SK-N-MC (cell line): ENCODE data around the gene CELF2.

Source experiments
- DNase-seq: peaks from one replicate; pipeline ENCODE4 v3.0.0-alpha.2; 2011; ENCODE audit warnings: low read depth, low spot score
- H3K27ac ChIP-seq: fragments of 200-600 bp; sonication (generic); 2 replicates; pipeline ENCODE4 v1.5.1; 2016; ENCODE audit warnings: mixed run types
- H3K36me3 ChIP-seq: fragments of 200-600 bp; sonication (generic); 2 replicates; pipeline ENCODE4 v1.6.1; 2017; ENCODE audit warnings: antibody characterized with exemption, low read length, mixed read lengths; ENCODE audit not compliant: insufficient read depth
- H3K4me3 ChIP-seq: fragments of 200-600 bp; sonication (generic); 2 replicates; pipeline ENCODE4 v1.5.1; 2016
- H3K9ac ChIP-seq: fragments of 200-600 bp; sonication (generic); 2 replicates; pipeline ENCODE4 v1.8.0; 2017; ENCODE audit warnings: mixed run types, mixed read lengths; ENCODE audit not compliant: insufficient read length
- H3K9me3 ChIP-seq: fragments of 200-600 bp; sonication (generic); 2 replicates; pipeline ENCODE4 v1.6.1; 2017; ENCODE audit warnings: low read depth, mild to moderate bottlenecking, antibody characterized with exemption, low read length, moderate library complexity, mixed read lengths
- EZH2 ChIP-seq: fragments of 200-600 bp; sonication (generic); IDR thresholded peaks from one replicate; pipeline ENCODE4 v1.6.1; 2017; ENCODE audit warnings: antibody characterized with exemption
- FOXP2 ChIP-seq: optimal IDR thresholded peaks from 2 replicates; pipeline ENCODE3; 2011; ENCODE audit warnings: mild to moderate bottlenecking, moderate library complexity; ENCODE audit not compliant: insufficient read depth; ENCODE audit errors: extremely low read length, control extremely low read depth
- POLR2AphosphoS5 ChIP-seq: IDR thresholded peaks from 2 replicates; pipeline ENCODE4 v1.6.1; 2012; ENCODE audit warnings: mild to moderate bottlenecking, low read depth, low read length, borderline replicate concordance

Gene CELF2

DNA sequence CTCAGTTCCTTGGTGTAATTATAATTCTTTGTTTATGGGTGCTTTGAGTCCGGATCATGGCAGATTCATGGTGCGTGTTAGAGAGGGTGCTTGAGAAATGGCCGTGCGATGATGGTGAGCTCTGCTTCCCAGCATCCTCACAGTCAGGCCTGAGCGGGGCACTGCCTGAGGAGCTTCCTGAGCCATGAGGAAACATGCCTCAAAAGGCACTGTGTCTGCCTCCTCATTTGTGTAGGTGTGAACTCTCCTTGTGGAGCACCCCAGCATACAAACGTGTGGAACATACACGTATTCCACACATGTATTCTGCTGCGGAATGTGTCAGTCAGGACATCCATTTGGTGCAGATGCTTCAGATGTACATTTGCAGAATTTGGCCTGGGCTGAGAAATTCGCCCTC is 205.4 kb downstream of the CELF2 start:
- no peaks in the 10 kb centered on the region for H3K9me3 ChIP-seq
- H3K9ac ChIP-seq = no peak overlapping the region
- H3K27ac ChIP-seq = no peak overlapping the region
- H3K36me3 ChIP-seq = no peaks in the 10 kb centered on the region
- no peak overlapping the region for H3K4me3 ChIP-seq
- no peak for DNase-seq
- TF ChIP-seq POLR2AphosphoS5 = no peak

DNA sequence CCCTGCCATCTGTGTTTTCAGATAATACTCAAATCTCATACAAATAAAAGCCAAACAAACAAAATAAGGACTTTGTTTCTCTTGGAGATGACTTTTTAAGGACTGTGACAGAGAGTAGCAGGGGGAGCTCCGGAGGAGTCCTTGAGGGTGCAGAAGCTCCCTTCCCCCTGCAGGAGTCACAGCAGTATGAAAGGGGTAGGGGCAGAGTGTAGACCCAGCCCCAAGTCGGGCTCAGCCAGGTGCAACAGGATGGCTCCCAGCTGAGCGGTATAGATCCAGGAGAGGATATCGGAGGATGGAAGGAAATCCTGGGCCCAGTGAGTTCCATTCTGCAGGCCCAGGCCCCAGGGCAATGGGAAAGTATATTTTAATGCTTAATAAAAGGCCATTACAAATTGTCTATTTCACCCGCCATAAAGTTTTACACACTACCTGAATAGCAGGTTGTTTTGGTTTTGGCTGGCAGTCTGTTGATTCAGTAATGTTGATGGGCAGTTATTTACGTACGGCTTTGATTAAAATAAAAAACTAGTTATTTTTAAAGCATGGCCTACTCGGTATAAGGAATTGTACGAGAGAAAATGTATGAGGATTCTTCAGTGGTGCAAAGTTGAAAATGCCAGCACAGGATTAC is 206.0 kb downstream of the CELF2 start:
- no peak for TF ChIP-seq EZH2
- TF ChIP-seq FOXP2 = no peak
- no peak for TF ChIP-seq POLR2AphosphoS5
- no peaks in the 10 kb centered on the region for H3K9me3 ChIP-seq
- H3K27ac ChIP-seq = no peak overlapping the region
- H3K9ac ChIP-seq = no peak overlapping the region
- H3K36me3 ChIP-seq = no peaks in the 10 kb centered on the region
- no peak for DNase-seq
- no peak overlapping the region for H3K4me3 ChIP-seq

DNA sequence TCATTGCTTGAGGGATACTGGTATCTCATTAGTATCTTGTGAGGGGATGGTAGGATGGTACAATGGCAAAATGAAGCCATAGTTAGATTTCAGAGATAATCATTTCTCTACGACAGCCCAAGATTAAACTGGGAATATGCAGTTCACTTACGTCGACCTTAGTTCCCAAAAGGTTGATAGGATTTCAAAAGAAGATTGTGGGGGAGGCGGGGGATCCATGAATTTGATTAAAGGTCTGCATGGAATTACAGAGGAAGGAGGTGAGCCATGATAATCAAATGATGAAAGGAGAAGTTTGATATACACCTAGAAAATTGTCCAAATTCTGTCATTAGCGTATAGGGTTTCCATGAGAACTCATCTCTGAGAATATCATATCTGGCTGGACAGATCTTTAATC is 206.6 kb downstream of the CELF2 start:
- H3K9me3 ChIP-seq = no peaks in the 10 kb centered on the region

DNA sequence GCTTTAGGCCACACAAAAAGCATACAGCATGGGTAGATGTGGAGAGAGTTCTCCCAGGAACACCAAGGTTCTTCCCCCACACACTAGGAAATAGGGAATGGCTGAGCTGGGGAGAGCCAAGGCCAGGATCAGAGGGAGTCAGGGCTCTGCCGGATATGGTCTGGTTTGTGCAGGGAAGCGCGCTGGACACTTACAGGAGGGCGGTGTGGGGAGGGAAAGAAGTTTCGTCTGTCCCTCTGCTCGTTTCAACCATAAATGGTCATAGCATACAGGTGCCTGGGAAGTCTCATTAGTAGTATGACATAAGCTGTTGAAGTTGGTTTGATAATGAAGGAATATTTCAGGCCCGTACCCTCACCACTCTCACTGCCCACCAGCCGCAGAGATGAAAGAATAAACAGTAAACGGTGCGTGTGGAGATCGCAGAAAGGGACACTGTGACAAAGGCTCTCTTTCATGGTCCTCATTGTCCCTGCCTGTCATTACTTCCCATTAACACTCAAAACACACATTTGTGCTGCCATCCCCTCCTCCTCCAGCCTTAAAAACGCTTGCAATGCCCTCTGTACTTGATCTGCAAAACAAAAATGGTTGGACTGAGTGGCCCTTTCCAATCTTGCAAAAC is 207.2 kb downstream of the CELF2 start:
- DNase-seq = no peak
- H3K4me3 ChIP-seq = no peak overlapping the region
- H3K36me3 ChIP-seq = no peaks in the 10 kb centered on the region
- H3K9ac ChIP-seq = no peak overlapping the region
- no peak overlapping the region for H3K27ac ChIP-seq
- TF ChIP-seq EZH2 (no peak), FOXP2 (no peak), POLR2AphosphoS5 (no peak)
- H3K9me3 ChIP-seq = no peaks in the 10 kb centered on the region

More for the DNA sequence above, 206.6 kb downstream of the CELF2 start:
- Histone ChIP-seq H3K9ac (no peak overlapping the region), H3K27ac (no peak overlapping the region), H3K4me3 (no peak overlapping the region), H3K36me3 (no peaks in the 10 kb centered on the region)
- TF ChIP-seq FOXP2 (no peak), POLR2AphosphoS5 (no peak), EZH2 (no peak)
- no peak for DNase-seq

DNA sequence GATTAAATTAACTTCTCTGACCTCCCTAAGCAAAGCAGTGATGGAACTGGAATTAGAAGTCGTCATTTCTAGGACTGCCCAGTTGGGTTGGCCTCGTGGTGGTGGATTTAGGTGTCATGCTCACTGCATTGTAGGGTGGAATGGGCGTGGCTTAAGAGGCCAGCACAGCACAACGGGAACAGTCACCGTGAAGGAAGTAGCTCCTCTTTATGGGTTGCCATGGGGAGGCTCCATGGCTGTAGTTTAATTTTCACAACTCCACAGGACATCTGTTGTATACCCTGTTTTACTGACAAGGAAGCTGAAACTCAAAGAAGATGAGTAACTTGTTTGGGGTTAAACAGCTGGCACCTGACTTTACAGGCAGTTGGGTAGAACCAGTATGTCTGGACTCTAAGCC is 208.3 kb downstream of the CELF2 start:
- H3K9ac ChIP-seq = no peak overlapping the region
- H3K4me3 ChIP-seq = no peak overlapping the region
- no peak for DNase-seq

DNA sequence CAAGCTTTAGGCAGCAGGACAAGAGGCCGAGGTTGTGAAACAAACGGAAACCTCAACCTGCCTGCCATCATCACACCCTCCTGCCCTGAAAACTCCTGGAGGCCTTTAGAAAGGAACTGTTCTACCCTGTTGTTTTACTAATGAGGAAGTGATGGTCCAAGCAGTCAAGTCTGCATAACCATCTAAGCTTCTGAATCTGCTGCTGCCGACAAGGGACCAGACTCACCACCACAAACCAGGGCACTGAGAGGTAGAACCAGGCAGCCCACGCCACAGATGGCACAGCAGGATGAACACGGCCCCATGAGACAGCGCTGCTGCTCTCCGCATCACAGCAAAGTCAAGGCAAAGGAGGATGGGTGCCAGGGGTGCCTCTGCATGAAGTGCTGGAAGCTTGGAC is 209.4 kb downstream of the CELF2 start:
- Histone ChIP-seq H3K4me3 (no peak overlapping the region), H3K9me3 (no peaks in the 10 kb centered on the region), H3K27ac (no peak overlapping the region), H3K36me3 (no peaks in the 10 kb centered on the region), H3K9ac (no peak overlapping the region)
- TF ChIP-seq POLR2AphosphoS5 (no peak), FOXP2 (no peak), EZH2 (no peak)
- DNase-seq = no peak

More for the DNA sequence above, 208.3 kb downstream of the CELF2 start:
- no peaks in the 10 kb centered on the region for H3K36me3 ChIP-seq
- H3K27ac ChIP-seq = no peak overlapping the region
- no peaks in the 10 kb centered on the region for H3K9me3 ChIP-seq
- TF ChIP-seq EZH2 (no peak), FOXP2 (no peak), POLR2AphosphoS5 (no peak)

DNA sequence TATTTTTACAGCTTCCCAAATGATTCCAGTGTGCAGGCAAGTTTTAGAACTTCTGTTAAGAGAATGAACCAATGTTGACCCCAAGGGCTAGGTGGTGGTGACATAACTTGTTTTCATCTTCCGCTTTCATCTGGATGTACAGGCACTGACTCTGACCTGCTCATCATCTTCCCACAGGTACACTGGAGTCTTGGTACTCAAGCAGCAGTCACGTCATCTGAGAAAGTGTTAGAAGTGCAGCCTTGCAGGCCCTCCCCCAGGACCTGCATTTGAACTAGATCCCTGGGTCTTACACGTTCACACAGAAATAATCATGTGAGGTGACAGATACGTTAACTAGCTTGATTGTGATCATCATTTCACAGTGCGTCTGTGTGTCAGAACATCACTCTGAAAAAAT is 212.2 kb downstream of the CELF2 start:
- H3K9me3 ChIP-seq = no peaks in the 10 kb centered on the region
- no peak for DNase-seq
- no peaks in the 10 kb centered on the region for H3K36me3 ChIP-seq
- no peak overlapping the region for H3K9ac ChIP-seq
- no peak overlapping the region for H3K4me3 ChIP-seq
- no peak for TF ChIP-seq POLR2AphosphoS5
- no peak for TF ChIP-seq FOXP2
- no peak for TF ChIP-seq EZH2
- no peak overlapping the region for H3K27ac ChIP-seq

DNA sequence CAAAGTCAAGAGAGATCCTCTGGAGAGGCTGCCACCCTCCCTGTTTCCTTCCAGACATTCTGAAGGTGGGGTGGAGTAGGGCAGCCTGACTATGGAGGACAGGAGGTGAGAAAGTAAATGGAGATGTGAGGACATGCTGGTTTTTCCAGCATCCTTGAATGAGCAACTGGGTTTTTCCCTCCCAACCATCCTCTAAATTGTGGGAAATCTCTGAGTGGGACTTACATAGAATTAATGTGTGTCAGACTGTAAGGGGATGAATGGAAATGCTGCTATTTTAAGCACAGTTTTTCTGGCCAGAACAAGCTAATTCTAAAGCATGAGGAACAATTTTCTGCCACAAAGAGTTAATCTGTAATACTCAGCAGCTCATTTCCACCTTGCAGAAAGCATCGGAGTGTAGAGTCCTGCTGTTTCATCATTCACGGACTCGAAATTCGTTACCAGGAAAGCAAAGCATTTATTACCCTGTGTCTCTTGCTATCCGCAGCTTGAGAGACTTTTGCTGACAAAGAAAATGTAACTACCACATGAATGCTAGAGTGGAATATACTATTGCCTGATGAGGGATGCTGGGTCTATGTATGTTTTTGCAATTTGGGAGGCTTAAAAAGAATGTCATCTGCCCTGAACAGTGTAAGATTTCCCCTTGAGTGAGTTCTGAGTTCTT is 213.0 kb downstream of the CELF2 start:
- TF ChIP-seq POLR2AphosphoS5 (no peak), FOXP2 (no peak)
- Histone ChIP-seq H3K27ac (no peak overlapping the region), H3K9ac (no peak overlapping the region), H3K4me3 (no peak overlapping the region), H3K9me3 (no peaks in the 10 kb centered on the region), H3K36me3 (no peaks in the 10 kb centered on the region)
- no peak for DNase-seq

DNA sequence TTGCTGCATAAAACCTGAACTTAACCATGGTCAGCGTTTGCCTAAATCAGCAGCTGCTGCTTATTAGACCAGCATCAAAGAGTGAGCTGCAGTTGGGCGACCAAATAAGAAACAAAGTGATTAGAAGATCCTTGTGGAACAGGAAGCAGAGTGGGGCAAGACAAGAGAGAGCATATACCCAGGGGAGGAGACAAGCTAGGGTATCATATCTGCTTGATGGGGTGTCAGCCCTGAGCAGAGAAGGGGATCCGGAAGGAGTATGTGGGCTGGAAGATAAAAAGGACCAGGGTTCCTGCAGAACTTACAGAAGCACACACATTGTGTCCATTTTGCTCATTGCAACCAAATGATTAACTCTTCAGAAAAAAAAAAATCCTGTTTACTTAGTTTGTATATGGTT is 213.6 kb downstream of the CELF2 start:
- TF ChIP-seq POLR2AphosphoS5 (no peak), FOXP2 (no peak), EZH2 (no peak)
- Histone ChIP-seq H3K27ac (no peak overlapping the region), H3K4me3 (no peak overlapping the region), H3K36me3 (no peaks in the 10 kb centered on the region), H3K9ac (no peak overlapping the region), H3K9me3 (no peaks in the 10 kb centered on the region)
- DNase-seq = no peak
